ENCODE data around the gene PRKN. TPM values are rescaled to one million over a fixed set of nuclear protein-coding genes. Genes with fewer than 3 reads are reported as not detected.

PRKN gene
- total RNA-seq, 1 donor from 2014 or later = 2.8 TPM

- Mint-ChIP-seq H3K27me3 (ENCODE audit: insufficient read depth, low read depth) (no peaks in the 10 kb centered on the region), H3K36me3 (no peaks in the 10 kb centered on the region), H3K4me3 (no peak overlapping the region), H3K27ac (no peak overlapping the region), H3K9me3 (peaks cover 16% of the 10 kb centered on the region), H3K4me1 (peaks cover 6% of the 10 kb centered on the region)
- H3K27ac ChIP-seq = no peak overlapping the region
- H3K4me1 ChIP-seq = peaks cover 21% of the 10 kb centered on the region
- TF ChIP-seq EZH2 (IDR thresholded peaks at IDR 0.05) = no peak
- TF ChIP-seq EZH2phosphoT487 (IDR thresholded peaks at IDR 0.05) = no peak
- peaks cover 3% of the 10 kb centered on the region for H3F3A ChIP-seq (ENCODE audit: low read depth)
- DNase-seq (ENCODE audit: low spot score) = no peak
- no peaks in the 10 kb centered on the region for H4K20me1 ChIP-seq (ENCODE audit: low read depth)
- H3K9ac ChIP-seq = no peak overlapping the region
- H3K79me2 ChIP-seq (ENCODE audit: low read depth) = no peaks in the 10 kb centered on the region
- no peaks in the 10 kb centered on the region for H3K36me3 ChIP-seq
- H3K4me2 ChIP-seq = no peak overlapping the region
- peak overlapping the region; percentile 36 for H2AFZ ChIP-seq (replicated peaks)
- no peak overlapping the region for H3K4me3 ChIP-seq
- no peaks in the 10 kb centered on the region for H3K27me3 ChIP-seq
- H3K9me3 ChIP-seq (ENCODE audit: low read depth) = no peaks in the 10 kb centered on the region
These were observed 383.5 kb downstream of the PRKN start for GRCh38 chr6:162343936-162344645.

- Histone ChIP-seq H3F3A (ENCODE audit: low read depth) (peaks cover 3% of the 10 kb centered on the region), H4K20me1 (ENCODE audit: low read depth) (no peaks in the 10 kb centered on the region), H3K4me1 (peaks cover 21% of the 10 kb centered on the region), H3K27ac (no peak overlapping the region), H3K27me3 (no peaks in the 10 kb centered on the region), H3K4me3 (no peak overlapping the region), H3K36me3 (no peaks in the 10 kb centered on the region), H3K9me3 (ENCODE audit: low read depth) (no peaks in the 10 kb centered on the region), H2AFZ (replicated peaks) (no peak overlapping the region), H3K79me2 (ENCODE audit: low read depth) (no peaks in the 10 kb centered on the region), H3K4me2 (no peak overlapping the region), H3K9ac (no peak overlapping the region)
- no peak overlapping the region for H3K4me3 Mint-ChIP-seq
- no peaks in the 10 kb centered on the region for H3K27me3 Mint-ChIP-seq (ENCODE audit: insufficient read depth, low read depth)
- no peak overlapping the region for H3K27ac Mint-ChIP-seq
- H3K4me1 Mint-ChIP-seq = peaks cover 6% of the 10 kb centered on the region
- TF ChIP-seq EZH2 (IDR thresholded peaks at IDR 0.05) = no peak
- TF ChIP-seq CTCF (IDR thresholded peaks at IDR 0.05) = peak; percentile 32
- peak; percentile 35 for DNase-seq (ENCODE audit: low spot score)
- peaks cover 16% of the 10 kb centered on the region for H3K9me3 Mint-ChIP-seq
- no peaks in the 10 kb centered on the region for H3K36me3 Mint-ChIP-seq
These were observed 384.2 kb downstream of the PRKN start for GRCh38 chr6:162343198-162343935.

GRCh38 chr6:162337412-162337811 lies 390.2 kb downstream of the PRKN start:
- peaks cover 4% of the 10 kb centered on the region for H3K27me3 Mint-ChIP-seq (ENCODE audit: insufficient read depth, low read depth)

GRCh38 chr6:162336359-162336758 lies 391.2 kb downstream of the PRKN start:
- H3K4me3 Mint-ChIP-seq = no peak overlapping the region
- no peaks in the 10 kb centered on the region for H3K36me3 Mint-ChIP-seq
- Histone ChIP-seq H3K36me3 (no peaks in the 10 kb centered on the region), H3F3A (ENCODE audit: low read depth) (no peaks in the 10 kb centered on the region), H3K4me2 (no peak overlapping the region), H3K27ac (no peak overlapping the region), H2AFZ (replicated peaks) (no peak overlapping the region), H3K27me3 (no peaks in the 10 kb centered on the region), H3K9ac (no peak overlapping the region), H3K4me1 (peaks cover 9% of the 10 kb centered on the region), H3K9me3 (ENCODE audit: low read depth) (no peaks in the 10 kb centered on the region), H4K20me1 (ENCODE audit: low read depth) (no peaks in the 10 kb centered on the region), H3K79me2 (ENCODE audit: low read depth) (no peaks in the 10 kb centered on the region), H3K4me3 (no peak overlapping the region)
- TF ChIP-seq EZH2 (IDR thresholded peaks at IDR 0.05) = no peak
- no peak for TF ChIP-seq CTCF (IDR thresholded peaks at IDR 0.05)
- TF ChIP-seq EZH2phosphoT487 (IDR thresholded peaks at IDR 0.05) = no peak
- H3K4me1 Mint-ChIP-seq = no peaks in the 10 kb centered on the region
- H3K9me3 Mint-ChIP-seq = peaks cover 22% of the 10 kb centered on the region
- H3K27ac Mint-ChIP-seq = no peak overlapping the region
- no peak for DNase-seq (ENCODE audit: low spot score)
- peaks cover 4% of the 10 kb centered on the region for H3K27me3 Mint-ChIP-seq (ENCODE audit: insufficient read depth, low read depth)

More at GRCh38 chr6:162337412-162337811, 390.2 kb downstream of the PRKN start:
- Histone ChIP-seq H3K27me3 (no peaks in the 10 kb centered on the region), H3K4me2 (no peak overlapping the region), H3K36me3 (no peaks in the 10 kb centered on the region), H4K20me1 (ENCODE audit: low read depth) (no peaks in the 10 kb centered on the region), H3K4me1 (peaks cover 9% of the 10 kb centered on the region), H3F3A (ENCODE audit: low read depth) (no peaks in the 10 kb centered on the region), H3K9ac (no peak overlapping the region), H2AFZ (replicated peaks) (no peak overlapping the region), H3K27ac (no peak overlapping the region), H3K4me3 (no peak overlapping the region), H3K9me3 (ENCODE audit: low read depth) (no peaks in the 10 kb centered on the region), H3K79me2 (ENCODE audit: low read depth) (no peaks in the 10 kb centered on the region)
- DNase-seq (ENCODE audit: low spot score) = no peak
- Mint-ChIP-seq H3K4me1 (no peaks in the 10 kb centered on the region), H3K36me3 (no peaks in the 10 kb centered on the region), H3K4me3 (no peak overlapping the region), H3K27ac (no peak overlapping the region), H3K9me3 (peaks cover 27% of the 10 kb centered on the region)
- TF ChIP-seq EZH2 (IDR thresholded peaks at IDR 0.05) = no peak
- TF ChIP-seq EZH2phosphoT487 (IDR thresholded peaks at IDR 0.05) = no peak

Data from neural progenitor cell (in vitro differentiated cells).